GM21737 (cell line): ENCODE measurements around the gene SEMA4G.

Experiments used
- ATAC-seq: cut with Tn5 transposase; IDR thresholded peaks from one replicate; pipeline ENCODE4 v1.9.1; 2021; ENCODE audit warnings: mild to moderate bottlenecking, moderate library complexity; ENCODE audit not compliant: unreplicated experiment

Gene SEMA4G

GRCh38 chr10:101007099-101007711, 37.9 kb downstream of the SEMA4G start:
- ATAC-seq: no peak

GRCh38 chr10:101007915-101008822, 38.9 kb downstream of the SEMA4G start:
- no peak for ATAC-seq

DNA sequence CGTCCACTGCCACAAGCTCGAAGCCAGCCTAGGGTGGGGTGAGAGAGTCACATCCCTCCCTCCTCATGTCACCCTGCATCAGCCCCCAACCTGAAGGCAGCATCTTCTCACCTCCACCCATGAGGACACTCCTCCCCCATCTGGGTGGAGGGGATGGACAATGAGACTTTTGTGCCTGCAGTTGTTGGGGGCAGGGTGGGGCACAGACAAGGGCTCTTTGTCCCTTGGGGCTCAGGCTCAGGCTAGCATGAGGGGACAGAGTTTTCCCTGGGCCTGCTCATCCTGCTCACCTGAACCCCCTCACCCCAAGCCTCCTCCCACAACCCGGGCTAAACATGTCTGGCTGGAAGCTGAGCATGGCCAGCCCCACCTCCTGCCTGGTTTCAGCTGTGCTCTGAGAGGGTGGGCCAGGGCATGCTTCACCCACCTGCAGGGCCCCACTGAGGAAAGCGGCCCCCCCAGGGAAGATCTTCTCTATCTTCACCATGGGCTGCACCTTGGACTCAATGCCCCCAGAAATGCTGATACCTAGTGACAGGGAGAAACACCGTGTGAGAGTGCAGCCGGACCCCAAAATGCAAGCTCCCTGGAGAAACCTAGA, 39.6 kb downstream of the SEMA4G start:
- no peak for ATAC-seq

DNA sequence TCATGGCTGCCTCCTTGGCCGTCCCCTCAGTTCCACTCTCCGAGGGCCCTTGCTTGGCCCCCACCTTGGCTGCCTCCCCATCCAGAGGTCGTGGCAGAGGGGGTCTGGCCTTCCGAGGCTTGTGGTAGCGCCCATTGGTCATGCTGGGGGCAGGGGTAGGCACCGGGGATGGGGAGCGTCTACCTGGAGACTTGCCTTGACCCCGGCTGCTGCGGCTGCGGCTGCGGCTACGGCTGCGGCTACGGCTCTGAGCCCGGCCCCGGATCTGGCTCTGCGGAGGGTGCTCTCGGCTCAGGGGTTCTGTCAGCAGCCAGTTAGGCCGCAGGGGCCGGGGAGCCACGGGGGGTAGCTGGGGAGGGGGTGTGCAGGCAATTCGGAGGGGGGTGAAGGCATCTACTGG, 41.0 kb downstream of the SEMA4G start:
- ATAC-seq: no peak

- no peak for ATAC-seq
Observed at GRCh38 chr10:101011517-101012423, 42.5 kb downstream of the SEMA4G start.

DNA sequence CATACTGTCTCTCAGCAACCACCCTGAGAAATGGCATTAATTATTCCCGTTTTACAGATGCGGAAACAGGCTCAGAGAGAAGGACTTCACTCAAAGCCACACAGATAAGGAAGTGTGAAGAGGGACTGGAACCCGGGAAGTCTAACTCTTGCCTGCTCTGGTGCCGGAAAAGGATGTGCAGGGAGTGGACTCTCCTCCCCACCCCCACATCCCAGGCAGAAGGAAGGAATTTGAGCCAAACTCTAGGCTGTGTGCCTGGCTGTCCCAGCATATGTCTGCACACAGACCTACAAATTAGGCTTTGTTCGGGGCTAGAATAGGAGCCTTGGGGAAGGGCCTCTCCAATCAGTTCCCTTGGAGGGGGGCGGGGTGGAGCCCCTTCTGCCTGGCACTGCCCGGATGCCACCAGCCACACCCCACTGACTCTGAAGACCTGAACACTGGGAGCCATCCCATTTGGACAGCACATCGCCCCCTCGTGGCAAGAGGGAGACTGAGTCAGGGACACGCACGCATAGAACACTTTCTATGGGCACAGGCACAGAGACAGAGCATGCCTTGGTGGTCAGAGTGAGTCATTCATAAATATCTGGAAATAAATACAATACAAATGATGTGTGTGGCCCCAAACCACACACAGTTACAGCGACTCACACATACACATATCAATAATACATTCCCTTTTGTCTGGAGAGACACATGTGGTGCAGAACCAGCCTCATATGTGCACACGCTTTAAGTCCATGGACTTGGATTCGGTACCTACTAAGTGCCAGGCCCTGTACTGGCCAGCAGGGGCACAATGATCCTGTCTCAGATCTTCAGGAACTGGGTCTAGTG, 43.4 kb downstream of the SEMA4G start:
- ATAC-seq: peak; percentile 85

DNA sequence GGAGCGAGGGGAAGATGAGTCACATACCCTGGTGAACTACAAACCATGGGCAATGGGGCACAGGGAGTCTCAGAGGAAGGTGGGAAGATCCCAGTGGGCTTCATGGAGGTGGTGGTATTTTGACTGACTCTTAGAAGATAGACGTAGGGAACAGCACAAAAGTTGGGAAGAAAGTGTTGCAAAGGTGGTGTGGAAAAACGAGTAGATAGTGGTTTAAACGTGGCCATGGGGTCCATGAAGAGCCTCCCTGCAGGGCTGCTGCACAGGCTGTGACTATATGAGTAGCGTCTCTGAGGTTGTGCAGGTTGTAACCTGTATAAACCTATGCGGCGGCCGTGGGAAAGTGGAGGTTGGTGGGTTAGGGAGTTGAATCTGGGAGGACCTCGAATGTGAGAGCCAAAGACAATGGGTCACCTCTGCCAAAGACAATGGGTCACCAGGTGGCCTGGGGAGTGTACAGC, 44.1 kb downstream of the SEMA4G start:
- no peak for ATAC-seq

GRCh38 chr10:101014230-101014884, 45.1 kb downstream of the SEMA4G start:
- ATAC-seq: peak; percentile 44

GRCh38 chr10:101014966-101015581, 45.8 kb downstream of the SEMA4G start:
- no peak for ATAC-seq

- ATAC-seq: no peak
Observed at GRCh38 chr10:101015582-101015973, 46.3 kb downstream of the SEMA4G start.

GRCh38 chr10:101016814-101017213, 47.5 kb downstream of the SEMA4G start:
- ATAC-seq: no peak

DNA sequence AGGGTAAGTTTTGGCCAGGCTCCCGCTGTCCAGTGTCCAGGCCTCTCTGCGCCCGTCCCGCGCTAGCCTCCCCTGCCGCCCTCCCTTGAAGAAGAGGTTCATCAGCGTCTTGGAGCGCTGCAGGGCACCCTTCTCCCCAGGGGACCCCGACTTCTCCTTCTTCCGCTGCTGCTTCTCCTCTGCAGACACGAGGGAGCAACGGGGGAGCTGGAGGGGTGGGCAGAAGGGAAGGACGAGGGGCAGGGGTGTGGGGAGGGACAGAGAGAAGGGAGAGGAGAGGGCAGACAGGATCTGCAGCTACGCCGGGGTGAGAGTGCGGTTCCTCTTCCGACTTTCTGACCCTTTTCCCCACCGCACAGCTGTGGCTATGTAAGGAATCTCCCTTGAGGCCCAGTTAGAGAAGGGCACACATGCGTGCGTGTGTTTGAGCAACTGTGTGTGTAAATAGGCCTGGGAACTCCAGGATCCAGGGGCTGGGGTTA, 48.9 kb downstream of the SEMA4G start:
- no peak for ATAC-seq

- ATAC-seq: no peak
Observed at GRCh38 chr10:101018600-101019439, 49.5 kb downstream of the SEMA4G start.
